ENCODE measurements around the gene ZNF346. TPM values are rescaled to one million over a fixed set of nuclear protein-coding genes. Genes with fewer than 3 reads are reported as not detected.

ZNF346 gene
- total and polyA plus RNA-seq, 2 of the 13 experiments (the other 11 are each of a cell fraction or from before 2014, with no cell fraction given), result 8.6 to 19.4 TPM

DNA sequence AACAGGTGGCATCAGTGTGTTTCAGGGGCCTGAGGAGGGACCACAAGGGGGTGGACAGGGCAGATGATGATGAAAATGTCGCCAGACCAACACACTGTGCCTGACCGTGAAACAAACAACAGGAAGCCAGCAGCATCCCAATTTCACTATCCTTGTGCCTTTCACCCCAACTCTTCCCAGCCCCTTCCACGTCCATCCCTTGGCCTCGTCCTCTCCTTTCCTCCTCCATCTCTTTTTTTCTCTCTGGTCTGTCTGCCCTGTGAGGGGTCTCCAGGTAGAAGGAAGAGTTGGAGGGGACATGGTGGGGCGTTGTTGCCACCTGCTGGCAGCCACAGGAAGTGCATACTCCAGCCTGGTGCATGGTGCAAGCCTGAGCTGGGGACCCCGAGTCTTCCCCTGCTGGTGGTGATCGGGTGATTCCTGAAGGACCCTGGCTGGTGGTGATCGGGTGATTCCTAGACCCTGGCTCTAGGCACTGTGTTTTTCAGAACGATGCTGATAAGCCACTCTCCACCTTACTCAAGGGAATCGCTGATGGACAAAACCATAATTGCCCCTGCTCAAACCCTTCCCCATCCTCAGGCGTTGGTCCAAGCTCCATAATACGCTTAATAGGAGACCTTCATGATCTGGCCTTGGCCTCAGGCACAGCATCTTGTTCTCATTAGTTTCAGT is 89.4 kb downstream of the ZNF346 start (continued):
- TF ChIP-seq, protein P1, sequence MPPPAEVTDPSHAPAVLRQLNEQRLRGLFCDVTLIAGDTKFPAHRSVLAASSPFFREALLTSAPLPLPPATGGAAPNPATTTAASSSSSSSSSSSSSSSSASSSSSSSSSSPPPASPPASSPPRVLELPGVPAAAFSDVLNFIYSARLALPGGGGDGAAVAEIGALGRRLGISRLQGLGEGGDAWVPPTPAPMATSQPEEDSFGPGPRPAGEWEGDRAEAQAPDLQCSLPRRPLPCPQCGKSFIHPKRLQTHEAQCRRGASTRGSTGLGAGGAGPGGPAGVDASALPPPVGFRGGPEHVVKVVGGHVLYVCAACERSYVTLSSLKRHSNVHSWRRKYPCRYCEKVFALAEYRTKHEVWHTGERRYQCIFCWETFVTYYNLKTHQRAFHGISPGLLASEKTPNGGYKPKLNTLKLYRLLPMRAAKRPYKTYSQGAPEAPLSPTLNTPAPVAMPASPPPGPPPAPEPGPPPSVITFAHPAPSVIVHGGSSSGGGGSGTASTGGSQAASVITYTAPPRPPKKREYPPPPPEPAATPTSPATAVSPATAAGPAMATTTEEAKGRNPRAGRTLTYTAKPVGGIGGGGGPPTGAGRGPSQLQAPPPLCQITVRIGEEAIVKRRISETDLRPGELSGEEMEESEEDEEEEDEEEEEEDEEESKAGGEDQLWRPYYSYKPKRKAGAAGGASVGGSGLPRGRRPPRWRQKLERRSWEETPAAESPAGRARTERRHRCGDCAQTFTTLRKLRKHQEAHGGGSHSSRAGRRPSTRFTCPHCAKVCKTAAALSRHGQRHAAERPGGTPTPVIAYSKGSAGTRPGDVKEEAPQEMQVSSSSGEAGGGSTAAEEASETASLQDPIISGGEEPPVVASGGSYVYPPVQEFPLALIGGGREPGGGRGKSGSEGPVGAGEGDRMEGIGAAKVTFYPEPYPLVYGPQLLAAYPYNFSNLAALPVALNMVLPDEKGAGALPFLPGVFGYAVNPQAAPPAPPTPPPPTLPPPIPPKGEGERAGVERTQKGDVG (CRISPR knock-in tag; IDR thresholded peaks at IDR 0.05; ENCODE audit: borderline replicate concordance), result no peak
- TF ChIP-seq, protein P2, sequence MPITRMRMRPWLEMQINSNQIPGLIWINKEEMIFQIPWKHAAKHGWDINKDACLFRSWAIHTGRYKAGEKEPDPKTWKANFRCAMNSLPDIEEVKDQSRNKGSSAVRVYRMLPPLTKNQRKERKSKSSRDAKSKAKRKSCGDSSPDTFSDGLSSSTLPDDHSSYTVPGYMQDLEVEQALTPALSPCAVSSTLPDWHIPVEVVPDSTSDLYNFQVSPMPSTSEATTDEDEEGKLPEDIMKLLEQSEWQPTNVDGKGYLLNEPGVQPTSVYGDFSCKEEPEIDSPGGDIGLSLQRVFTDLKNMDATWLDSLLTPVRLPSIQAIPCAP (CRISPR knock-in tag; IDR thresholded peaks at IDR 0.05; ENCODE audit: low read depth), result no peak
- TF ChIP-seq BORCS8-MEF2B (CRISPR knock-in tag; IDR thresholded peaks at IDR 0.05) (0 out of 2 replicates have a peak, but pooled peaks have one; percentile 34), RAD21 (CRISPR knock-in tag; IDR thresholded peaks at IDR 0.05) (peak; percentile 93), ZC3H4 (CRISPR knock-in tag; IDR thresholded peaks at IDR 0.05; ENCODE audit: borderline replicate concordance) (no peak), ZNF567 (CRISPR knock-in tag; IDR thresholded peaks at IDR 0.05; ENCODE audit: borderline replicate concordance) (no peak), ATF4 (CRISPR knock-in tag; IDR thresholded peaks at IDR 0.05) (no peak), KLF13 (CRISPR knock-in tag; IDR thresholded peaks at IDR 0.05) (no peak), ZNF678 (CRISPR knock-in tag; IDR thresholded peaks at IDR 0.05) (no peak), ZNF547 (CRISPR knock-in tag; IDR thresholded peaks at IDR 0.05) (no peak), DBP (CRISPR knock-in tag; IDR thresholded peaks at IDR 0.05; ENCODE audit: not compliant biosample characterization) (no peak), RARG (CRISPR knock-in tag; IDR thresholded peaks at IDR 0.05; ENCODE audit: low read depth) (no peak), HNF1A (IDR thresholded peaks at IDR 0.05; ENCODE audit: low read depth) (no peak), HNF1A (CRISPR knock-in tag; IDR thresholded peaks at IDR 0.05; ENCODE audit: borderline replicate concordance) (peak; percentile 43; the same call in 1 of the 2 replicates), SMC3 (IDR thresholded peaks at IDR 0.05; ENCODE audit: low read length) (peak; percentile 83), ZSCAN22 (CRISPR knock-in tag; IDR thresholded peaks at IDR 0.05) (no peak)
- TF ChIP-seq, protein P3, sequence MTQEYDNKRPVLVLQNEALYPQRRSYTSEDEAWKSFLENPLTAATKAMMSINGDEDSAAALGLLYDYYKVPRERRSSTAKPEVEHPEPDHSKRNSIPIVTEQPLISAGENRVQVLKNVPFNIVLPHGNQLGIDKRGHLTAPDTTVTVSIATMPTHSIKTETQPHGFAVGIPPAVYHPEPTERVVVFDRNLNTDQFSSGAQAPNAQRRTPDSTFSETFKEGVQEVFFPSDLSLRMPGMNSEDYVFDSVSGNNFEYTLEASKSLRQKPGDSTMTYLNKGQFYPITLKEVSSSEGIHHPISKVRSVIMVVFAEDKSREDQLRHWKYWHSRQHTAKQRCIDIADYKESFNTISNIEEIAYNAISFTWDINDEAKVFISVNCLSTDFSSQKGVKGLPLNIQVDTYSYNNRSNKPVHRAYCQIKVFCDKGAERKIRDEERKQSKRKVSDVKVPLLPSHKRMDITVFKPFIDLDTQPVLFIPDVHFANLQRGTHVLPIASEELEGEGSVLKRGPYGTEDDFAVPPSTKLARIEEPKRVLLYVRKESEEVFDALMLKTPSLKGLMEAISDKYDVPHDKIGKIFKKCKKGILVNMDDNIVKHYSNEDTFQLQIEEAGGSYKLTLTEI (CRISPR knock-in tag; conservative IDR thresholded peaks at IDR 0.05), result no peak
